NCI-H2107 treated with DMSO at 0.1 percent for 48 hours (cell line): Measurements from ENCODE around the gene STRIP1.

Experiments
- DNase-seq: peaks from one replicate; lab custom pipeline; 2025; ENCODE audit not compliant: unreplicated experiment; lab: John Stamatoyannopoulos, UW

Gene STRIP1

DNA sequence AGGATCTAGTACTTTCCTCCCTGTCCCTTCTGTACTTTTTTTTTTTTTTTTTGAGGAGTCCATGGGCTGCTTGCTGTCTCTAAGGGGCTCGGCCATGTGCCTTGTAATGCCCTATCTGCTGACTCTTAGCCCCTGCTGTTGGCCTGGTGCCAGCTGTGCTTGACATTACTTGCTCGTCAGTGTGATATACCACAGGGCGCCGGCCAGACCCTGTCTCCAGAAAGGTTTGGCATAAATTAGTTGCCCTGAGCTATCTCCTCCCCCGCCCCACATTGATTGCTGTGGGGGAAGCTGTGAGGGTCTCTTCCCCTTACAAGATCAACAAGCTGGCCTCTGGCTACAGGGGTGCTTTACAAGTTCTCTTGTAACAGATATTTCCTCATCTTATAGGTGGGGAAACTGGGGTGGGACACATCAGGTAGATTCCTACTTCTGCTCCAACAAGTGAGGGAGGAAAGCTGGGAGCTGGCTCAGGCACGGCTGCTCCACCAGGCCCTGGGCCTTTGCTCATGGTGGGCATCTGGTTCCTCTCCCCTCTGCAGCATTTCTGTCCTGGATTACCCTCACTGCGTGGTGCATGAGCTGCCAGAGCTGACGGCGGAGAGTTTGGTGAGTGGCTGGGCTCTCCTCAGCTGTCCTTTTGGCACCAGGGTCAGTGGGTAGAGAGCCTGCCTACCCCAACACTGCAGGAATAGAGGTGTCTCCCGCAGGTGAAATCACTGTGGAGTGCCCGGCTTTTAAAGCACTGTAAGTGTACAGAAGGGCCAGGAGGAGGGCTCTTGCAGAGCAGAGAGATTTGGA, 15.6 kb downstream of the STRIP1 start:
- no peak for DNase-seq

GRCh38 chr1:110050602-110051261, 16.3 kb downstream of the STRIP1 start:
- DNase-seq = no peak

GRCh38 chr1:110051262-110051648, 16.8 kb downstream of the STRIP1 start:
- DNase-seq = no peak

- no peak for DNase-seq
Observed at GRCh38 chr1:110053552-110054428, 19.4 kb downstream of the STRIP1 start.

DNA sequence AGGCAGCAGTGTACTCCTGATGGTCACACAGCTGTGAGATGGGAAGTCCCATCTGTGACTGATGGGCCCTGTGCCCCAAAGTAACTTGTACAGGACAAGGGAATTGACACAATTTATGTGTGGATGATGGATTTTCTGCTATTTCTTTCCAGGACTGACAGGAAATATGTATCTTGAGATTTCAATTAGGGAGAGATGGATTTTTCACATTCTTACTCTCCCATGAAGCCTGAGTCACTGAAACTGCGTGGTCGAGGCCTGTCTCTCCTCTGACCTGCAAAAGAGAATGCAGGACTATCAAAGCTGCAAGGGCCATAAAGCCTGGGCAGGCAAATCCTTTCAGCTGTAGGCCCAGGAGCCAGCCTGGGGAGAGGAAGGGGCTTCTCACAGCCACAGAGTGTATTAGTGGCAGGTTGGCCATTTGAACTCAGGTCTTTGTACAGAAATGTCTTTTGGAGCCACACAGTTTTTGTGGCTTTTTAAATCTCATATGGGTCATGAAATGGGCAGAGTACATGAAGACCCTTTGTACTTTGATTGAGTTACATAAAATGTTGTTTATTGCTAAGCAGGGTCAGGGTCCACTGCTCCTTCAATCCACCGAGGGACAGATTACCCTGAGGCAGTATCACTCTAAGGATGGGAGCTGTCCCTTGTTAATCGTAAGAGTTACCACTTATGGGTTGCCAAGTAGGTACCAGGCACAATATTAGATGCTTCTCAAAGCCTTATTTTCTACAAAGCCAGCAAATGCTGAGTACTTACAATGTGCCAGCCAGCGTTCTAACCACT, 21.3 kb downstream of the STRIP1 start:
- DNase-seq = no peak

GRCh38 chr1:110056285-110056683, 21.9 kb downstream of the STRIP1 start:
- DNase-seq = no peak

DNA sequence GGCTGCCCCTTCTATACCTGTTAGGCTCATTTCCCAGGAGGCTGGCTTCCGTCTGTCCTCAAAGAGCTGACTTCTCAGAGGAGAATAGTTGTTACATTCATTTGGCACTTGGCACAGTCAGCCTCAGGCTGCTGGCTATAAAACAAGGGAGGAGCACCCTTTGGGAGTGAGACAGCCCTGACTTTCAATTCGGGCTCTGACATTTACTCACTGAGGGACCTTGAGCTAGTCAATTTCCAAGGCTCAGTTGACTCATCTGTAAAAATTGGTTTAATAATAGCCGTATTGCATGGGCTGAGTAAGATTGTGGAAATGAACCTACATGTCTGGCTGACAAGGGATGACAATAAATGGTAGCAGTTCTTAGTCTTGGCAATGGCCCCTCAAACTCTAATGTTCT, 22.4 kb downstream of the STRIP1 start:
- DNase-seq = no peak

DNA sequence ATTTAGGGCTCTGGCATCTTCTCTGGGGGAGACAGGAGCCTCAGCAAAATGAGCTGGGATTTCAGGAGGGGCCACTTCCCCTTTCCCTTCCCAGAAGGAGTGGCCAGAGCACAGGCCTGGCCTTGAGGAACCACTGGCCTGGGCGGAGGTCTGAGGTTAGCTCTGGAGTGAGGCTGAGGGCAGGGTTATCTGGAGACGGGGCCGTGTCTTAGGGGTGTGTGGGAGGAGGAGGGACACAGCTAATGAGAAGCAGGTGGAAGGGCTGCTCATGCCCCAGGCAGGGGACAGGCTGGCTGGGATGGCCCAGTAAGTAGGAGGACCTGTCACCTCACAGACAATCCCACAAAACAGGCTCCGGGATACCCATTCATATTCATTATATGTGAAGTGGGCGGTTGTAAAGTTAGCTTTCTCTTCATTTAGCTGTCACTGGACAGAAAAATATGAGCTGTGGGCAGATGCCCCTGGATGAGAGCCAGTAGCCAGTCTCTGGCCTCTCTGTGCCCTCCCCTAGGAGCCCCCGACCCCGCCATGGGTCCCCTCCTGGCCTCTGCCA, 23.6 kb downstream of the STRIP1 start:
- no peak for DNase-seq

DNA sequence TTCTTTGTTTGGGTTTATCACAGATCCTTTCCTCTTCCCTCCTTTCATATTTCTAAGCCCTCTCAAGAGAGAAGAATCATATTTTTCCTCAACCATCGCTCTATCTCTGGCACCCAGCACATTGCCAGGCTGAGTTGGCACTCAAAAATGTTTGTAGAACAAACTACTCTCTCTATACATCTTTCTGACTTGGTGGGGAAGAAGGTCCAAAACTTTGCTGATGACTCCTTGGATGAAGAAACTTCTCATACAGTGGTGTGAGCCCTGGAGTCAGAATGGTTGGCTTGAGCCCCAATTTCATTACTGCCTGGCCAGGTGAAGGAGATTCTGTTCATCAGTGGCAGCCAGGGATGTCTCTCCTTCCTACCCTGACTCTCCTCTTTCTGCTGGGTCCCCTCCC, 24.2 kb downstream of the STRIP1 start:
- DNase-seq = no peak

DNA sequence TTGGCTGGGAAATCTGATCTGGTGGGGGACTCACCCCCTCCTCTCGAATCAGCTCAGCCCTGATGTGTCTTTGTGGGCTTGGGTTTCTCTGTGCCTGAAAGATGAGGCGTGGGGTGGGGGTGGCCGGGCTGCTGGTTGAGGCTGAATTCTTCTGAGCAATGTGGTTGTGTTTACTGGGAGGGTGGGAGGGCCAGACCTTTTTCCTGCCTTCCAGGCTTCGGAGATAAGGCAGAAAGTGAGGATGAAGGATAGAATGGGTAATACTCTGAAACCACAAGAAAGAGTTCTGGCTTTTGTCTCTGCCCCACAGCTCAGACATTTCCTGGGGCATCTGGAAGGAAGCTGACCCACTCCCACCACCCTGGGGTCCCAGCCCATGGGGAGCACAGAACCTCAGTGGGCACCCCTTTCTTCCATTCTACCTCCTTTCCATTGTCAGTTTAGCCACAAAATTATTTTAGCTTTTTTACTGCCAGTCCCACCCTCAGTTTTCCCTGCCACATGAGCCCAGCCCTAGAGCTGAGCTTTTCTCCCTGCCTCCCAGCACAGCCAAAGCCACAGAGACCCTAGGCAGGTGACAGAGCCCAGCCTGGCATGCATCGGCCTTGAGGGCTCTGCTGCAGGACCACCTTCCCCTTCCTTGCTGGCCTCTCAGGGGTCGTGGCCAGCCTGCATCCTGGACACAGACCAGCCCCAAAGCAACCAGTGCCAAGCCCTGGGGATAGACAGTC, 24.9 kb downstream of the STRIP1 start:
- DNase-seq = no peak

- DNase-seq = no peak
Observed at GRCh38 chr1:110060034-110060661, 25.7 kb downstream of the STRIP1 start.

DNA sequence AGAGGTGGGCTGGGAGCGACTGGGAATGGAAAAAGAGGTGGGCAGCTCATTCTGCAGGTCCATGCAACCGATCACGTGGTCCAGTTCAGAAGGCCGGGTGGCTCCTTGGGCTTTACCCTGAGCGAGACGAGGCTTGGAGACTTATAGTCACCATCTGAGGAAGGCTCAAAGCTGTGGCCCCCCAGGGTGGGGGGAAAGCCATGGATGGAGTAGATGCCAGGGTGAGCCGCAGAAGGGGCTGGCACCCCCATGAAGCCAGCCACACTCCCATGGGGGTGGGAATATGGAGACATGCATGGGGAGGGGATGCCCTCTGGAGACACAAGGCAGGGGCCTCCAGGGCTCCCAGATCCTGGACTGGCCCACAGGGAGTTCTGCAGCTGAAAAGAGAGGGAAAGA, 26.2 kb downstream of the STRIP1 start:
- no peak for DNase-seq

GRCh38 chr1:110061341-110061740, 26.9 kb downstream of the STRIP1 start:
- no peak for DNase-seq

DNA sequence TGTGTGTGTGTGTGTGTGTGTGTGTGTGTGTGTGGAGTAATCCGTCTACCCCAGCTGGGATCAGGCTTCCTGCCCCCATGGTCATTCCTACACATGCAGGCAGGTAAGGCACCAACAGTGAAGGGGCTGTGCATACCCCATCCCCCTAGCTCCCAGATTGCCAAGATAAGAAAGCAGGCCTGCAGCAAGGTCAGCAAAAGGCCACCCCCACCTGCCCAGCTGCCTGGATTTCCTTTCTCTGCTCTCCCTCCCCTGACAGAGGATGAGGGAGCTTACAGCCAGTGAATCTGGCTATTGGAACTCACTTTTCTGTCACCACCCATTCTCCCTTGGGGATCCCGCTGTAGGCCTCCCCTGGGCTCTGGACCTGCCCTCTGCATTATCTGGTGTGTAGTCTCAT, 28.2 kb downstream of the STRIP1 start:
- DNase-seq = no peak

GRCh38 chr1:110063781-110064180, 29.4 kb downstream of the STRIP1 start:
- DNase-seq = no peak

DNA sequence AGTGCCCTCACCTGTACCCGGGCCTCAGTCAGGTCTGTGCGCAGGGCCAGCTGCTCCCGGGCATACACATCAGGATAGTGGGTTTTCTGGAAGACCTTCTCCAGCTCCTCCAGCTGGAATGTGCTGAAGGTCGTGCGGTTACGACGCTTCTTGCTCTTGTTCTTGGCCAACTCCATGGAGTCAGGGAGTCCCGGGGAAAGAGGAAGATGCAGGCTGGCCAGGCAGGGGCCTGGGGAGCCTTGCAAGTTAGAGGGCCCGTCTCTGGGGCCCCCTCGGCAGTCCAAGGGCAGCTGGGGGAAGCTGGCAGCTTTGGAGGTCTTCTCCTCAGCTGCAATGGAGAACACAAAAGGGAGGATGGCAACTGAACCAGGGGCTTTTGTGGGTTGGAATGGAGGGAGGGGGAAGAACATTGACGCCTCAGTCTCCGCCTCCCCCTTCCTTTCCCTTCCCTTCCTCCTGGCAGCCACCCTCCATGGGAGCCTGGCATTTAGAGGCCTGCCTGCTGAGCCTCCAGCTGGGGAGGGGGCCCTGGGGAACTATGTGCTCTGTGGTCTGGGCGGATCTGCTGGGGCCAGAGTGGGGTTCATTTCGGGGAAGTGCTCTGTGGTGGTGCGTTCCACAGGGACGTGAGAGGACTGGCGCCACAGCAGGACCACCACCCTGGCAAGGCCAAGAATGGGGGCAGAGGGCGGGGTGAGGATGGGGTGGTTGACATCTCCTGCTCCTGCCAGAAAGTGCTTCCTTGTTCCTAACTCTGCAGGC, 30.3 kb downstream of the STRIP1 start:
- DNase-seq = no peak

- DNase-seq = no peak
Observed at GRCh38 chr1:110065841-110066240, 31.4 kb downstream of the STRIP1 start.

DNA sequence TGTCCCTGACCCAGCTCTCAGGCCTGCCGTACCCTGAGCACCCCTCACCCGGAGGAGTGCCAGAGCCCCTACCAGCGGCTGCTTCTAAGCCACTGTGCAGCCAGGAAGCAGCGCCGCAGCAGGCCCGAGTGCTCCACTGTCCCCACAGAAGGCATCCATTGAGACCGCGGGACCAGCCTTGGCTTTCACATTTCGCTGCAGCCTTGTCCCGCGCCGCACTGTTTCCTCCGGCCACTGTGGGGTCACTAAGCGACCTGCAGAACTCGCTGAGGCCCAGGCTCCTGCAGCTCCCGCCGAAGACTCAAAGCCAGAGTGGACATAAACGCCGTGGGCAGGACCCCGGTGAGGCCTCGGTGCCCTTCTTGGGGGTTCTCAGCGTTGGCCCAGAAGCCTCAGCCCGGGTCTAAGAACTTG, 33.1 kb downstream of the STRIP1 start:
- no peak for DNase-seq
